Measurements from ENCODE around the gene SEMA3C.
"Not testable (repeated sequence)": the region's sequence is repeated elsewhere in the genome, so short reads cannot be mapped to it uniquely, and the experiment has no call there.

Gene SEMA3C

DNA sequence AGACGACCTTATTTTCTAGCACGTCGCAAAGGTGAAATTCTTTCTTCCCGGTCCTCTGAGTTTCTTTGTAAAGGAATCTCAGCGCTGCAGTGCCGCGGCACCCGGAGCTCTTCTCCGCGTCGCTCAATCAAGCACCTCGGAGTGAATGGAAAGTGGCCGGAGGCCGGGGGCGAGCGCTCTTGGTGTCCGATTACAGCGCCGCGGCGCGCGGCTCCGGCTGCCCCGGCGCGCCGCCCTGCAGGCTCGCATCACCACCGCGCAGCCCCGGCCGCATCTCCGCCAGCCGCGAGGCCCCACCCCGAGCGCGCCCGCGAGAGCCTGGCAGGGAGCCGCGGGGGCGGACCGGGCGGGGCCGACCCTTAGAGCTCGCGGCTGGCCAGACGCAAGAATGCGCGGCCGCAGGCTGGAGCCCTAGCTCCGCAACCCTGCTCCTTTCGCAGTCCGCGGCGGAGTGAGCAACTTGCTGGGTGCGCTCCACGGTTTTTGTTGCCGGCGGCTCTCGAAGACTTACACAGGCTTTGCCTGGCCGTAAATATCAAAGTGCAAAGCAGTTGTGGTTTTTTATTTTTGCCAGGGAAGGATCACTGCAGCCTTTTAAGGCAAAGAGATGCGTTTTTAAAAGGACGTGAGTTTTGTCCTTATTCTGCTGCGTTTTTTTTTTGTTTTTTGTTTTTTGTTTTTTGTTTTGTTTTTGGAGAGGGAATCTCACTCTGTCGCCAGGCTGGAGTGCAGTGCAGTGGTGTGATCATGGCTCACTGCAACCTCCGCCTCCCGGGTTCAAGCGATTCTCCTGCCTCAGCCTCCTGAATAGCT lies at the start of gene SEMA3C:
Gene SEMA3C, minus strand, starts transcription at position 143 of the 813 bp plus-strand sequence. CDS start 2,270 bp downstream, outside the sequence.
- DNase-seq: peak; percentile 60

DNA sequence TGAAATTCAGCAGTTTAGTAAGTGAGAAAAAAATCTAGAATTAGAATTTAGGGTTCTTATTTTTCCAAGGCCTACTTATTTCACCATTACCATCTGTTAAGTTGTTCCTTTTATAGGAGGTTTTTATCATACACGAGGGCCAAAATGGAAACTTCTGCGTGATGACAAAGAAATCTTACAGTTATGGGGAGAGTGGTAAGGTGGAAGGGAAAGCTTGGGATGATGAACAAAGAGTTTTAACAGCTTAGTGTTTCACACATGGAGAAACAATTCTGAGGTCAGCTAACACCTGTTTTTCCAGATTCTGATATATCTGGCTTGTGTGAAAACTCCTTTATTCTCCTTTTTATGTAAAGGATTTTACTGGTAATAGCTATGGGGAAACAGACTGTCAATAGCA lies 49.8 kb upstream of the SEMA3C start:
- DNase-seq: no peak

DNA sequence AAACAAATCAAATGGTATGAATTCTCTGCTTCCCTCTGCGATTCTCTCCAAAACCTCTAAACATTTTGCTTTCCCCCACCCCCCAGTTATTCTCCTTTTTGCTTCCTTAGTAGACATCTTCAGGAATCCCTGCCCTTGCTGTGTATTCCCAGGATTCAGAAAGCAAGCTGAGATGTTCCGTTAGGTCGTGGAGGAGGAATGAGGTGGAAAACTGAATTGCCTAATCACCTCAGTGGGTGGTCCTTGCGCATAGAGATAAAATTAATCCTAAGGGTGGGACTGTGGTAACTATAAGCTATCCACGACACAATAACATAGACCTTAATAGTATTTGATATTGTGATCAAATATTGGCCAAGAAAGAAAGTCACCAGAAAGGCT lies 49.1 kb upstream of the SEMA3C start:
- DNase-seq: no peak

DNA sequence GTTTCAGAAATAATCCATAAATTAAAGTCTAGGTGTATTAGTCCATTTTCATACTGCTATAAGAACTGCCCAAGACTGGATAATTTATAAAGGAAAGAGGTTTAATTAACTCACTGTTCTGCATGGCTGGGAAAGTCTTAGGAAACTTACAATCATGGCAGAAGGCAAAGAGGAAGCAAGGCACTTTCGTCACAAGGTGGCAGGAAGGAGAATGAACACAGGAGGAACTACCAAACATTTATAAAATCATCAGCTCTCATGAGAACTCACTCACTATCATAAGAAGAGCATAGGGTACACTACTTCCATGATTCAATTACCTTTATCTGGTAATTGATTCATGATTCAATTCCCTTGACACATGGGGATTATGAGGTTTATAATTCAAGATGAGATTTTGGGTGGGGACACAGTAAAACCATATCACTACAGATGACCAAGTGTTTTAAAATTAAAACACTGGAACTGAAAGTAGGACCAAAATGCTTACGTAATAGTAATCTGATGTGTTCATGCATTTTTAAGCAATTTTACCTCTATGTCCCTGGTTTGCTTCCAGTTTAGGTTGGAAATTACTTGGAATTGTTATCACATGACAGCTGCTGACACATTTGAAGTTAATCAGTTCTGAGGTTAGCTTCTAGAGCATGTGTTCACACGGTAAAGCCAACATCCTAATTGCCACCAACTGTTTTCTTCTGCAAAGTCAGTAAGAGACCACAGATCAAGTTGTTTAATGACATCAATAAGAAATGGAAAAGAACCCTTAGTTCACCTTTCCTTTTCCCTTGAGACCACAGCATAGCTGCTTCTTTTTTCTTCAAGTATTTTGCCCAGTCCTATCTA lies 48.4 kb upstream of the SEMA3C start:
- DNase-seq: no peak

DNA sequence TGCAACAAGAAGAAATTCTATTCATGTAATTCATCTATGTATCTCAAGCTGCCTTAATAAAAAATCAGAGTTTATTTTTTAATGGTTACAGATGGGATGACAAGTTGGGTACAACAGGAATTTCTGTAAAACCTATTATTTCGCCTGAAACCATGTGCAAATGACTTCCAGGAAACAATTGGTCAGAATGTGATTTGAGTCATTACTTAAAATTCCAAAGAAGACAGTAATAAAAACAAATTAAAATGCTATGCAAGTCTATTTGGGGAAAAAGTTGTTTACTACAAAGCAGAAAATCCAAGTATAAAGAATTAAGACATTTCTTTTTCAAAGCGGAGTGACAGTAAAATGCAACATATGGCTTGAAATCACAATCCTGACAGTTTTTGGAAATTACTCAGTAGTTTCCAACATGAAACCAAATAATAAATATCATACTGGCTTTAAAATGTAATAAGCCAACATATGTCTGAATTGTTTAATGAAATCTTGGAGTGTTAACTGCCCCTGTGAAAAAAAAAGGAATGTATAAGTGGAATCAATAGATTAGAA lies 41.5 kb upstream of the SEMA3C start:
- DNase-seq: no peak

DNA sequence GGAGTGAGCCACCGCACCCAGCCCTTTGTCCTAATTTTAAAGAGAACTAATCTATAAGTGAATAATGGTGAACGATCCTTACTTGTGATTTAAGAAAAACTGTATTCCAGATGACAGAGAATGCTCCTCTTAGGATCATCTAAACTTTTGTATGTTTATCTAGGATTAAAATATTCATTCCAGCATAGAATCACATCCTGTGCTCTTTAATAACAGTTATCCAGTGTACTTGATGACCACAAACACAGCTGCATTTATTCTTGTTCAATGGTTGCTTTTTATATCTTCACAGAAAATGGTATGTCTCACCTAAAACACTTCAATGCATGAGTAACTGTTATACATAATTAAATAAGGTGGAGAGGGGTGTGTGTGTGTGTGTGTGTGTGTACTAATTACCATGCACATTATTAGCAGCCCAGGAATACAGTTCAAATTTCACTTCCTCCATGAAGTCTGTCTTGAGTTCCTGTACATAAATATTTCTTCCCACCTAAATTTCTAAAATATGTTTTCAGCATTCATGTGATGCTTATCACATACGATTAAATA lies 38.5 kb upstream of the SEMA3C start:
- no peak for DNase-seq

DNA sequence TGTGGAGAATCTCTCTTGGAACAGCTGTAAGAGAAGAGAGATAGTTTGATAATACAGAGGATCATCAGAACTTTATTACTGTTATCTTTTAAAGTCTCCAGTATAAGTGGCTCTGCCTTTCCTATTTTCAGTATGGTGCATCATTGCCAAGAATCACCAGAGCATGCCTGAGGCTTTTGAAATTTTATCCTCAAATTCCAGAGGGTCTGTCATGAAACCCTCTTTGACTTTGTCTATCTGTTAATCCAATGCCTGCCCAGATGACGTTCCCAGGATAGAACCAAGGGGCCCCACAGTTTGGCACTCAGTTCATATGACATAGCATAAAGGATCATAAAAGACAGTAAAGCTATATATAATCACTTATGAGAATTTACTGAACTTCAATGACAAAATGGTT lies 35.3 kb upstream of the SEMA3C start:
- DNase-seq: no peak

DNA sequence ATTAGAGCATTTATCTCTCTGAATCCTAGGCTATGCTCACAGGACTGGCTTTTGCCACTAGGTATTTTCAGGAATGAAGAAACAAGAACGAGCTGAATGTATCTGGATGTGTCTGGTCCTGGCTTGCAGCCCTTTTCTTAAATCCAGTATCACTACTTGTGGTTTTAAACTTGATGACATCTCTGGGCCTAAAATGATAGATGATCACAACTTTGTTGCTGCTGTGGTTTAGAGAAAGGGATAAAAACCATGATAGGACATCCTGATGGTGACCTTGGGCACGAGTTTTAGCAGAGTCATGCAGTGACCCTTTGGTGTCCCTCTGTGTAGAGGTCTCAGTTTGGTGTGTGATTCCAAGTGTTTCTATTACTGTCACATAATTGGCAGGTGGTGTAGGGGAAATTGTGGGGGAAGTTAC lies 31.7 kb upstream of the SEMA3C start:
- DNase-seq: no peak

DNA sequence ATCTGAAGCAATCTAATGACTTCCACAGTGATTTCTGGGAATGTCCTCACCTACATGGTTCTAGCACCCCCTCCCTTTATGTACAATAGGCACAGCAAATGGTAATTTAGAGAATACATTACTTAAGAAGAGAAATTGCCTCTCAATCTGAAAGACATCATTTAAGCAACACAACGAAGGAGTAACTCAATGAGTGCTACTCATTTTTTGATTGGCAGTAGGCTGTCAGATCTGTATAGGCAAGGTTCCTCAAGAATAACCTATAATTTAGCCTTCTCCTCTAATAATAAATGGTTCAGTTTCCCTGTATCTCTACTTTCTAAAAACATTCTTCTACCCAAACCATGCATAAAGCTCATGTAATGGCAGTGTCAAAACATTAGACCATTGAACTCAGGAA lies 30.6 kb upstream of the SEMA3C start:
- no peak for DNase-seq

DNA sequence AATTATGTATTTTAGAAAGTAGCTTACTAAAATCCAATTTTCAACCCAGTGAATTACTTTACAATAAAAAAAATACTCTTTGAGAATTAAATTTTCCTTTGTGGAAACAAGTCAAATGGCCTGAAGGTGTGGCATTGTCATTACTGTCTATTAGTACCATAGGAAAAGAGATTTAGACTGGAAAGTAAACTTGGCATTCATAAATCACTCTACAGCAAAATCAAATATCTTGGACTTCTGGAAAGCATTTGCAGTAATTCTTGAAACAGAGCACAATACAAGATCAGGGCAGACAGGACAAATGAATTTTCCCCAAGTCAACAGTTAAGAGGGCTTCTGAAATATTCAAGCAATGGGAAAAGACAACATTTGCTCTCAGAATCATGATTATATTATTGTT lies 28.0 kb upstream of the SEMA3C start:
- no peak for DNase-seq

DNA sequence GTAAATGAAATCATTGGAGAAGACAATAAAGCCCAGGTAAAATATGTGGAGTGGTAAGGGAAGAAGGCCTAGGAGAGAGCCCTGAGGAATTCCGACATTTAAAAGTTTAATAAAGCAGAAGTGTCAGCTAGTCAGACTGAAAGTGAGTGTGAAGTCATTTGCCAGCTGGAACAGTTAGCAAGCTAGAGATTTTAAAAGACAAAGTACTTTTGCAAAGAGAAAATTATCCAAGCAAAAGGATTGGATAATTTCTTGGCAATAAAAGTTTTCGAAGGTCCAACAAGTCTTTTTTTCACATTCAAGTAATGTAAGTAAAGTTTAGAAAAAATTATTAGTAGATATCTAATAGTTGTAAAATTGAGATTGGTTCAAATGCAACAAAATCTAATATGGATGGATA lies 27.1 kb upstream of the SEMA3C start:
- no peak for DNase-seq

DNA sequence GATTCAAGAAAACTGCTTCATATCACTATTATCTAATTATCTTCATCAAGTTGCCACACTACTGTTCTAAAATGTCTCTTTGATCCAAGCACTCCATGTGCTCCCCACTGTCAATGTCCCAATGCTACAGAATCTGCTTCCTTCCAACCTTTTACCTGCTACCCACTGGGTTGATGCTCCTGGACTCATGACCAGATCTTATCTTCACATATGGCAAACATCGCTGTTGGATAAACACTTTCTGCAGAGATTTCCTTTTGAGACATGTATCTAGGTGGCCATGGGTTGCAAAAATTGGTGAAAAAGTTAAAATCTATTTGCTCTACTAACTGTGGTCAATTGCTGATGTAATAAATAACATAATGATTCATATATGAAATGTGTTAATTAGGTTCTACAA lies 24.5 kb upstream of the SEMA3C start:
- no peak for DNase-seq

DNA sequence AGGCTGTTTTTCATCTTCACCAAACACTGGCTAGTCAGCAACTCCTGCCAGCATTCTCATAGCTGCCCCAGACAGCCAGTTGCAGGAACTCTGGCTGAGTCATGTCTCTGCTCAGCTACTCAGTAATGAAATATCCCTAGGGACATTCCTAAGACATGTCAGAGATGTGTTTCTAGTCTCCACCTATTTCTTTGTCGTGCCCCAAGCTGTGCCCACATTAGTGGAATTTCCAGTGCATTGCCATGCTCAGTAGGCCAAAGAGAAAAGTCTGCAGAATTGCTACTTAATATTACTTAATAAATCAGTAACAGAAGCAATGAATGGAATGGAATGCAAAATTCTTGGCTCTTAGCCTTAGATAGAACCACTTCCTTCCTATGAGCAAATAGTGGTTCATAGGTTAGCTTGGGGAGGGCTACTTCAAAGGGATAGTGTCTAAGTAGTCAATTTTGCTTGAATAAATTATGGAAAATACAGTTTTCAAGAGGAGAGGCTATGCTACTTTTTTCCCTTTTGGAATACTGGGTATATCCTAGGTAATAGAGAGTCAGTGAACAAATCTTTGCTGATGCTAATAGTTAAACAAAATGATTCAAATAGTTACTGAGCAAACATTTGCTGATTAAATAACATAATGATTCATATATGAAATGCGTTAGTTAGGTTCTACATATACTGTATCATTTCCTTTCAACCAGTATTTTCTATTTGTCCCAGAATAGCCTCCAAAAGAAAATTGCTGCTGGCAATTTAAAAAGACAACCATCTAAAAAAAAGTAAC lies 23.6 kb upstream of the SEMA3C start:
- DNase-seq: no peak

DNA sequence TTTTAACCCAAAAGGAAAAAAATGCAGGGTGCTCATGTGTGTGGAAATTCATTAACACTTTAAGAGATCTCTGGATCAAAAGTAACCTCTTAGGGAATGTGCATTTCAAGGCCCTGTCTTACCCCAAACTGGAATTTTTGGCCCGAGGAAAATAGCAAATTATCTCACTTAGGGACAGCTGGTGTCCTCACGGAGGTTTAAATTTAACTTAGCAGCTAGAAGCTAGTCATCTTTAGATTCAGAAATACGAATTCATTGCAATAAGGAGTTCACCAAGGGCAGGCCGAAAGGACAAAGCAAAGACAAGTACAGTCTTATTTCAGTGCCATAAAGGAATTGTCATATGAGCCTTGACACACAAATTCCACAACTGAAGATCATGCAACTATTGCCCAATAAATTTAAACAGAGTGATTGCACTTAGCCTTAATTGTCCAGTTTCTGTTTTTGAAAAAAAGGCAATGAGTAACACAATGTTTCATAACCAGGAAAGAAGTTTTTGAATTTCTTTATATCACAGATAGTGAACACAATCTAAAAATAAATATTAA lies 22.4 kb upstream of the SEMA3C start:
- DNase-seq: no peak

DNA sequence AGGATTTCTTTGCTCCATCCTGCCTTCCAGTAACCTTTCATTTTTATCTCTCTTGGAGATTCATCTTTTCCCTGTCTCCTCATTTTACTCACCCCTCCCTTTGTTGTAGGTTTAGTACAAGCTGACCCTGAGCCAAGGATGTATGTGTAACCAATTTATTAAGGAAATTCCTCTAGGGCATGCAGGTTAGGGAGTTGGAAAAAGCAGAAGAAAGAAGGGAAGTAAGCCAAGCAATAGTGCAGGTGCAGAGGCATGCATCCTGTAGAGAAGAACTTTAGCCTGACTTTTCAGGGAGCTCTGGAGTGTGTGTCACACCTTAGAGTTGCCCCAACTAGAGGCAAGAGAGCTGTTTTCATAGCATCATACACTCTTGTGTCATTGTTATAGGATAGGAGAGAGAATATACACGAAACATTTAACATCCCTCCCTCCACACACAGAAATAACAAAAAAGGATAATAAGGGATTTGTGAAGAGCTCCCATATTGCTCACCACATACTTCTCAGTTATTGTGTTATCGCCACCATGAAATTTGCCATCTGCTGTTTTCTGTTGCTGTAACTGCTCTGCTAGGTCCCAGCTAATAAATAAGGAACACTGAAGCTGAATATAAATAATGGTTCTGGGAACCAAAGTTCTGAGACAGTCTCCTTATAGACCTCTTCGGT lies 21.8 kb upstream of the SEMA3C start:
- DNase-seq: no peak

DNA sequence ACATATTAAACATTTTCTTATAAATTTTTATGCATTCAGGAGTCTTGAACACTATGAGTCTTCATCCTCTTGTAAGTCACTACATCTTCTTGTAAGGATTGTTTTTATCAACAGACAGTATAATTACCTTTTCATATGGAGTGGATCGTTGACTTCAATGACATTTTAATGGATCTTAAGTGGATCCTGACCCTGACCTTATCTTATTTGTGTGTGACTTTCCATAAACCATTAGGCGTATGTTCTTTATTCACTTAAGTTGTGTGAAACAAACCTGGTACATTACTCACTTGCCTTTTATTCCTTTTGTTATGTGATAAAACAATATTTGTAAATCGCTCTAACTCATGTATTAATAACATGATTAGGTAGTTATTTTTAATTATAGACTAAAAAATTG lies 18.5 kb upstream of the SEMA3C start:
- no peak for DNase-seq

DNA sequence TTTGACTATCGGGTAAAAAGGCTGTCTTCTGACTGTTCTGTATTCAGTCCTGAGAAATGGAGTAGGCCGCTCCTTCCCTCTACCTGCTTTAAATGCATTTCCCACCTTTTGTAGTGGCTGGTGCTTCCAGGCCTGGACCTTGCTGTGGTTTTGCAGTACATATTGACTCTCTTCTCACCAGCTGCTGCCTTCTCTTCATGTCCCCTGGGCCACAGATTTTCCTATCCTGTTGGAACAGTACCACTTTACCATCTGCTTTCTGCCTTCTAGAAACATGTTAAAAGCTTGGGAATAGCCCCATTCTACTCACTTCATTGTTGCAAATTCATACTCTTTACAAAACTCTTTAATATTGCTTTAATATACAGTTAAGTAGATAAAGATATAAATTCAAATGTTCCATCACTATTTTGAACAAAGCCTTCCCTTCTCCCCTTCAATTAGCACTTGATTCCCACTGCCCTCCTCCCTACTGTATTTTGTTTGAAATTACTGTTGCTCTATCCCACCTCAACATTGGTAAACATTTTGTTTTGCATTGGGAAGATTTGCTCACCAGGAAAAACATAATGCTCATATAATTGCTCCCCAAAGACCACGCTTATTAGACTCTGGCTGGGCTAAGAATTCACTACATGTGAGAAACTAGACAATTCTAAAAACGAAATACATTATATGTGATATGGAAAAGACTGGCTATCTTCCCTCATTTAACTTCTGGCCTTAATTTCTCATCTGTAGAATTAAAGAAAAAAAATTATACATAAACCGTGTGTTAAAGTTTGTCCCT lies 17.3 kb upstream of the SEMA3C start:
- DNase-seq: no peak

DNA sequence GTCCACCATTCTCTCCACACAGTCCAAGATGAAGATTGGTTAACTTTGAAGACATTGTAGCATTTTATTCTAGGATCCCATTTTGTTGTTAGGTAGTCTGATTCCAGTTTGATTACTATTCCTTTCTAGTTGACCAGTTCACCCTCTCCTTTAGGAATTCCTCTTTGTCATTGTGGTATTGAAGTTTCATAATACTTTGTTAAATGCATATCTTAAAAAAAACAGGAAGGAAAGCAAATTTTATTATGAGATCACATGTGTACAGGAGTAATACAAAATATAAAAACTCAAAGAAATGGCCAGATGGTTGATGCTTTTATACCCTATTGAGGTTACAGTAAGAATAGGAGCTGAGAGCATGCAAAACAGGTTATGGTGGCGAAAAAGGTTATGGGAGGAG lies 15.5 kb upstream of the SEMA3C start:
- no peak for DNase-seq

DNA sequence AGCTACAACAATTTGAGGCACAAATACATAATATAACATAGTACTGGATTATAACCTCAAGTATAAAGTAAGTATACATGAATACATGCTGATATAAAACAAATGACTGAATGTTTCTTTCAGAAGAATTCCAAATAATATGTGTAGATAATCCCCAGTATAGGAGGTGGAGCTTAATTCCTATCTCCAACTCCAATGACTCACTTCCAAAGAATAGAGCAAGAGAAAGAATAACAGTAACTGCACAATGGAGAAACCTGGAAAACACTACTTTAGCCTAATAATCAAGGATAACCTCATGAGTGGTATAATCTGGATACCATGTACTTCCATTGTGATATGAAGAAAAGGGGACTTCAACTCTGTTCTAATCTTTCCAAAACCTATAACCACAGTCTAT lies 13.7 kb upstream of the SEMA3C start:
- DNase-seq: no peak

DNA sequence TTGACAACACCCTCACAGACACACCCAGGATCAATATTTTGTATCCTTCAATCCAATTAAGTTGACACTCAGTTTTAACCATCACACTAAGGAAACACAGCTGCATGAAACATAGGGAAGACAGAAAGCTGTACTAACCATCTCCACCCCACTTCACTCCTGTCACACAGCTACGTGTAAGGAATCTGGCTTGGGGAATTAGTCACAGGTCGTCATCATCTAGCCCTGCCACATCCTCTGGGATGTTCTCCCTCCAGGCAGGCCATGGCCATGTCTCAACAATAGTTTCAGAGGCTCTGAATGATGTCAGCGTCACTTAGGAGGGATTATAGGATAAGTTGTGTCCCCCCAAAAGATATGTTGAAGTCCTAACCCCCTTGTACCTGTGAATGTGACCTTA lies 10.8 kb upstream of the SEMA3C start:
- no peak for DNase-seq

DNA sequence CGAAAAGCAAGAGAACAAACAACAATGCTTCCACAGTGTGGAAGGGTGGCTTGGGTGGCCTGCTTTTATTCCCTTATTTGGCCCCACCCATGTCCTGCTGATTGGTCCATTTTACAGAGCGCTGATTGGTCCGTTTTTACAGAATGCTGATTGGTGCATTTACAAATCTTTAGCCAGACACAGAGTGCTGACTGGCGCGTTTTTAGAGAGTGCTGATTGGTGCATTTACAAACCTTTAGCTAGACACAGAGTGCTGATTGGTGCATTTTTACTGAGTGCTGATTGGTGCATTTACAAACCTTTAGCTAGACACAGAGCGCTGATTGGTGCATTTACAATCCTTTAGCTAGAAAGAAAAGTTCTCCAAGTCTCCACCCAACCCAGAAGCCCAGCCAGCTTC lies 8.1 kb upstream of the SEMA3C start:
- not testable (repeated sequence) for DNase-seq
